H9 (cell line): ENCODE data around the gene RERE. TPM values are rescaled to one million over a fixed set of nuclear protein-coding genes. Genes with fewer than 3 reads are reported as not detected.

Experiments used
- DNase-seq: peaks from one replicate; pipeline ENCODE4 v3.0.0-alpha.2; 2017
- H2AFZ ChIP-seq: one replicate; pipeline ENCODE4 v1.6.1; 2013; ENCODE audit warnings: mild to moderate bottlenecking, low read length, control low read depth, moderate library complexity
- H2AK5ac ChIP-seq: 2 replicates; pipeline ENCODE4 v1.6.1; 2013; ENCODE audit warnings: low read length, control low read depth, mixed read lengths; ENCODE audit not compliant: insufficient read length
- H2BK120ac ChIP-seq: one replicate; pipeline ENCODE4 v1.6.1; 2013; ENCODE audit warnings: low read depth, mild to moderate bottlenecking, low read length, control low read depth, inconsistent platforms; ENCODE audit not compliant: poor library complexity, severe bottlenecking
- H2BK12ac ChIP-seq: 2 replicates; pipeline ENCODE4 v1.6.1; 2013; ENCODE audit warnings: low read length, control low read depth, mixed read lengths, low read depth; ENCODE audit not compliant: insufficient read length
- H2BK15ac ChIP-seq: 2 replicates; pipeline ENCODE4 v1.6.1; 2013; ENCODE audit warnings: low read depth, low read length, control low read depth
- H2BK20ac ChIP-seq: one replicate; pipeline ENCODE4 v1.6.1; 2013; ENCODE audit warnings: low read depth, mild to moderate bottlenecking, low read length, control low read depth, inconsistent platforms; ENCODE audit not compliant: poor library complexity, severe bottlenecking
- H2BK5ac ChIP-seq: 2 replicates; pipeline ENCODE4 v1.6.1; 2013; ENCODE audit warnings: low read length, control low read depth, mixed read lengths; ENCODE audit not compliant: insufficient read length
- H3K14ac ChIP-seq: 2 replicates; pipeline ENCODE4 v1.6.1; 2013; ENCODE audit warnings: low read length, control low read depth; ENCODE audit not compliant: insufficient read depth
- H3K18ac ChIP-seq: 2 replicates; pipeline ENCODE4 v1.6.1; 2013; ENCODE audit warnings: low read depth, mild to moderate bottlenecking, mixed read lengths, low read length, control low read depth; ENCODE audit not compliant: insufficient read length
- H3K23ac ChIP-seq: 2 replicates; pipeline ENCODE4 v1.6.1; 2013; ENCODE audit warnings: low read length, control low read depth, mixed read lengths, low read depth; ENCODE audit not compliant: insufficient read length
- H3K23me2 ChIP-seq: 2 replicates; pipeline ENCODE4 v1.6.1; 2013; ENCODE audit warnings: low read depth, mild to moderate bottlenecking, mixed read lengths, low read length, control low read depth; ENCODE audit not compliant: insufficient read length, poor library complexity, severe bottlenecking
- H3K27ac ChIP-seq: 2 replicates; pipeline ENCODE4 v1.5.1; 2013; ENCODE audit warnings: low read length, control low read depth, mixed read lengths, low read depth; ENCODE audit not compliant: insufficient read length
- H3K27me3 ChIP-seq: 2 replicates; pipeline ENCODE4 v1.6.1; 2013; ENCODE audit warnings: low read length, control low read depth, inconsistent platforms; ENCODE audit not compliant: insufficient read depth
- H3K4ac ChIP-seq: 2 replicates; pipeline ENCODE4 v1.6.1; 2013; ENCODE audit warnings: low read depth, mild to moderate bottlenecking, control low read depth, inconsistent platforms, low read length, moderate library complexity
- H3K4me1 ChIP-seq: 2 replicates; pipeline ENCODE4 v1.6.1; 2013; ENCODE audit warnings: low read length, control low read depth, inconsistent platforms; ENCODE audit not compliant: insufficient read depth
- H3K4me2 ChIP-seq: 2 replicates; pipeline ENCODE4 v1.6.1; 2013; ENCODE audit warnings: low read length, control low read depth, mixed read lengths; ENCODE audit not compliant: insufficient read length, insufficient read depth
- H3K56ac ChIP-seq: 2 replicates; pipeline ENCODE4 v1.6.1; 2013; ENCODE audit warnings: low read depth, mild to moderate bottlenecking, mixed read lengths, low read length, control low read depth; ENCODE audit not compliant: insufficient read length
- H3K79me1 ChIP-seq: 2 replicates; pipeline ENCODE4 v1.6.1; 2013; ENCODE audit warnings: low read depth, mild to moderate bottlenecking, moderate library complexity, low read length, control low read depth, inconsistent platforms; ENCODE audit not compliant: insufficient read depth, poor library complexity, severe bottlenecking
- H3K79me2 ChIP-seq: 2 replicates; pipeline ENCODE4 v1.6.1; 2013; ENCODE audit warnings: low read length, control low read depth, inconsistent platforms; ENCODE audit not compliant: insufficient read depth
- H3K9ac ChIP-seq: 2 replicates; pipeline ENCODE4 v1.6.1; 2013; ENCODE audit warnings: low read length, control low read depth, mixed read lengths; ENCODE audit not compliant: insufficient read length; ENCODE audit errors: extremely low read depth
- H3K9me3 ChIP-seq: one replicate; pipeline ENCODE4 v1.6.1; 2013; ENCODE audit warnings: low read depth, low read length, inconsistent platforms; ENCODE audit not compliant: control insufficient read depth
- H3T11ph ChIP-seq: one replicate; pipeline ENCODE4 v1.6.1; 2013; ENCODE audit warnings: mild to moderate bottlenecking, low read length, control low read depth, inconsistent platforms
- H4K20me1 ChIP-seq: one replicate; pipeline ENCODE4 v1.6.1; 2013; ENCODE audit not compliant: control insufficient read depth, insufficient read length, insufficient read depth
- H4K5ac ChIP-seq: 2 replicates; pipeline ENCODE4 v1.6.1; 2013; ENCODE audit warnings: low read depth, mild to moderate bottlenecking, mixed read lengths, low read length, control low read depth; ENCODE audit not compliant: insufficient read length
- H4K8ac ChIP-seq: replicated peaks from 2 replicates; pipeline ENCODE4 v1.6.1; 2013; ENCODE audit warnings: low read length, control low read depth, mixed read lengths, low read depth; ENCODE audit not compliant: insufficient read length
- H4K91ac ChIP-seq: 2 replicates; pipeline ENCODE4 v1.6.1; 2013; ENCODE audit warnings: low read depth, mild to moderate bottlenecking, moderate library complexity, mixed read lengths, low read length, control low read depth; ENCODE audit not compliant: insufficient read length
- H3K27ac Mint-ChIP-seq, 3 experiments: 2 replicates in 2 of 3; 3 replicates in 1 of 3; pipeline ENCODE4 v1.8.0; 2020 to 2021; ENCODE audit warnings: mixed read lengths in 3 of 3, mild to moderate bottlenecking in 1 of 3, moderate library complexity in 1 of 3
- H3K27me3 Mint-ChIP-seq: 2 replicates; pipeline ENCODE4 v1.8.0; 2021; ENCODE audit warnings: low read depth, mild to moderate bottlenecking, moderate library complexity, mixed read lengths
- H3K36me3 Mint-ChIP-seq, 3 experiments: 2 replicates in 2 of 3; 3 replicates in 1 of 3; pipeline ENCODE4 v1.8.0; 2020 to 2021; ENCODE audit warnings: low read depth in 3 of 3, mixed read lengths in 3 of 3; ENCODE audit not compliant: insufficient read depth in 1 of 3
- H3K4me1 Mint-ChIP-seq, 2 experiments: 2 replicates each; pipeline ENCODE4 v1.8.0; 2020; ENCODE audit warnings: mixed read lengths in 2 of 2
- H3K4me3 Mint-ChIP-seq, 2 experiments: 2 replicates in 1 of 2; 3 replicates in 1 of 2; pipeline ENCODE4 v1.8.0; 2020 to 2021; ENCODE audit warnings: mild to moderate bottlenecking in 2 of 2, mixed read lengths in 2 of 2, moderate library complexity in 1 of 2
- H3K9me3 Mint-ChIP-seq, 2 experiments: 2 replicates in 1 of 2; 3 replicates in 1 of 2; pipeline ENCODE4 v1.8.0; 2020; ENCODE audit warnings: mild to moderate bottlenecking in 2 of 2, mixed read lengths in 2 of 2, moderate library complexity in 1 of 2
- CTCF ChIP-seq: fragments of 200-600 bp; sonication (generic); conservative IDR thresholded peaks from 3 replicates; pipeline ENCODE4 v1.8.0; 2021; ENCODE audit warnings: antibody characterized with exemption, mild to moderate bottlenecking
- WGBS: extraction: QIAGEN DNeasy Blood & Tissue Kit; methylation state at CpG from one replicate; pipeline ENCODE4 v1.1.7; 2013; ENCODE audit warnings: missing lambda C conversion rate, low lambda C conversion rate, mixed read lengths; ENCODE audit not compliant: insufficient read length; ENCODE audit errors: extremely low coverage; 5-methylcytosine and 5-hydroxymethylcytosine counted together
- total RNA-seq: library from RNA; stranded (reverse); gene quantifications from 2 replicates; pipeline ENCODE4 v1.2.1, GENCODE V29; 2021

Gene RERE
- total RNA-seq, 1 experiment from 2014 or later: 103 TPM

- TF ChIP-seq CTCF: no peak
- no peak overlapping the region for H3K4me2 ChIP-seq
- H3K27ac ChIP-seq: no peak overlapping the region
- H3K27me3 ChIP-seq: no peaks in the 10 kb centered on the region
- H3K23me2 ChIP-seq: no peaks in the 10 kb centered on the region
- H4K8ac ChIP-seq: no peak overlapping the region
- Mint-ChIP-seq H3K27me3 (no peaks in the 10 kb centered on the region), H3K4me3 (no peak overlapping the region), H3K36me3 (peaks cover 29 to 40% (median 37%) of the 10 kb centered on the region in 3 experiments), H3K9me3 (no peaks in the 10 kb centered on the region), H3K4me1 (peaks cover 46 to 48% of the 10 kb centered on the region in 2 experiments), H3K27ac (peak overlapping the region; percentile 8 to 53 (median 10); a peak in 4 of 7 replicates)
- no peak overlapping the region for H3K23ac ChIP-seq
- H2BK15ac ChIP-seq: no peak overlapping the region
- H3K56ac ChIP-seq: no peak overlapping the region
- H4K91ac ChIP-seq: no peak overlapping the region
- no peak overlapping the region for H2AFZ ChIP-seq
- no peaks in the 10 kb centered on the region for H3K79me1 ChIP-seq
- H3T11ph ChIP-seq: no peak overlapping the region
- no peaks in the 10 kb centered on the region for H3K9me3 ChIP-seq
- H2BK12ac ChIP-seq: no peak overlapping the region
- peaks cover 15% of the 10 kb centered on the region; the same call in 1 of the 2 replicates for H3K4me1 ChIP-seq
- H2BK20ac ChIP-seq: no peak overlapping the region
- H2AK5ac ChIP-seq: no peak overlapping the region
- no peak overlapping the region for H3K9ac ChIP-seq
- no peak overlapping the region for H2BK120ac ChIP-seq
- H4K20me1 ChIP-seq: no peaks in the 10 kb centered on the region
- no peak overlapping the region for H3K18ac ChIP-seq
- H4K5ac ChIP-seq: no peak overlapping the region
- H3K4ac ChIP-seq: no peak overlapping the region
- no peak overlapping the region for H3K14ac ChIP-seq
- H3K79me2 ChIP-seq: peaks cover 2% of the 10 kb centered on the region; the same call in 1 of the 2 replicates
- H2BK5ac ChIP-seq: no peak overlapping the region
- DNase-seq: no peak
- no CpG with 5 or more reads among the region's 8 CpGs for WGBS
Observed at GRCh38 chr1:8367571-8368194, 449.8 kb downstream of the RERE start.
